NCI-H1417 treated with DMSO at 0.1 percent for 48 hours (cell line): ENCODE measurements around the gene COL4A1.
"Not testable (repeated sequence)": the region's sequence is repeated elsewhere in the genome, so short reads cannot be mapped to it uniquely, and the experiment has no call there.

Experiments
- DNase-seq: peaks from one replicate; lab custom pipeline; 2025; lab: John Stamatoyannopoulos, UW

Gene COL4A1

DNA sequence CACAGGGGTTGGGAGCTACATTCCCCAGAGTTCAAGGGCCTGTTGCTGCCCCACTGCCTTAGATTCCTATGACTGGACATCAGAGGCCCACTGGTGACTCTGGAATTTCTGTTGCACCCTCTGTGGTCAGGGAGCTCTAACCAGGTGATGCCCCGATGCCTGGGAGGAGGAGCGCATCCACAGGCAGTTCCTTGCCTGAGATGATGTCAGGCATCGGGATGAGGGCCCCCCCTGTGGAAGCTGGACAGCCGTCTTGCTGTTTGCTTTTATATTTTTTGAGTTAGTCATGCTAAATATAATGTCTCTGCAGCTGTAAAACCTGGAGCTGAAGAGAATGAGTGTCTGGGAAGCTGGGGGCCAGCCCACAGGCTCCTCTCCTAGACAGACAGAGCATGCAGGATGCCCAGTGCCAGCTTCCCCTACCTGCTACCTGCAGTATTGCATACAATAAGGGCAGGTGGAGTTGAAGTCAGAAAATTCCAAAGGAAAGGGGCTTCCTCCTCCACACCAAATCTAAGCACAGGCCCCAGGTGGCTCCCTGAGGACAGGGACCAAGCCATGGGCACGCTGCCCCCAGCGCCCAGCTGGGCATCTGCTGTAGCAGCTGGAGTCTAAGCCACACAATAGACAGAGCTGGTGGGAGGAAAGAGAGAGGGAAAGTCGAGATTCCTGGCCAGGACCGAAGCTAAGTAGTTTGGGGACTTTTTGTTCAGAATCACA is 16.4 kb upstream of the COL4A1 start:
- DNase-seq = no peak

GRCh38 chr13:110322828-110323171 is 15.8 kb upstream of the COL4A1 start:
- no peak for DNase-seq

- no peak for DNase-seq
Measured at GRCh38 chr13:110322126-110322827, 15.3 kb upstream of the COL4A1 start.

- not testable (repeated sequence) for DNase-seq
Measured at GRCh38 chr13:110321573-110321972, 14.6 kb upstream of the COL4A1 start.

DNA sequence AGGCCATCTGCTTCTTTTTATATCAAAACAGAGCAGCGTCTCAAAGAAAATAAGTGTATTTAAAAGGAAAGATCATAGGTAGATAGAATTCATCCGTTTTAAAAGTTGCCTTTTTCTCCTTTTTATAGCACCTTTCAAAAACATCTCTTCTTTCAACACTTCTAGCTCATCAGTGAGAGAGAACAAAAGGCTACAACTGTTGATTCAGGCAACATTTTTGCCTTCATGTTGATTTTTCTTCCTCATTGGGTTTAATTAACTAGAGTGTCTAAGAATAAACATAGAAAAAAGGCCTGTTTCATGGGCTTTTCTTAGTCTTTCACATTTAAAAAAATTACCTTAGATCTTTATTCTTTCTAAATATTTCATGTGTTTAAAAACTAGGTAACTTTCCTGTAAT is 13.7 kb upstream of the COL4A1 start:
- DNase-seq = no peak

- no peak for DNase-seq
Measured at GRCh38 chr13:110319774-110320509, 13.0 kb upstream of the COL4A1 start.

- DNase-seq = no peak
Measured at GRCh38 chr13:110319397-110319773, 12.4 kb upstream of the COL4A1 start.

DNA sequence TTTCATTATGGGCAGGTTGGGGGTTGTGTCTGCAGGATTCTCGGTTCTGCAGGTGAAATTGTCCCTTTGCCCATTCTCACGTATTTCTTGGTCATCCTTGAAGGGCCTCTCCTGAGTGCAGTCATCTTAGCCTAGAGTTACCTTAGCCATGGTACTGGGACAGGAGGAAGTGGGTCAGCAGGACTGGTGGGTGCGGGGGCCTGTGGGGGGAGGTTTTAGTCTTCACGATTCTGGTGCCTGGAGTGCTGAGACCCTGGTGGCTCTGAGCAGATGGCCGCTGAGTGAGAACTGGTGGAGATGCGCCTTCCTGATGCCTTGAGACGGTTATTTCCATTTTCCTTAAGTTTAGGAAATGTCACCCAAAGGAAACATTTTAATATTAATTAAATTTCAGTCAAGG is 12.0 kb upstream of the COL4A1 start:
- DNase-seq = no peak

- no peak for DNase-seq
Measured at GRCh38 chr13:110317496-110318195, 10.7 kb upstream of the COL4A1 start.

GRCh38 chr13:110317093-110317492 is 10.1 kb upstream of the COL4A1 start:
- DNase-seq = no peak

GRCh38 chr13:110316196-110316595 is 9.2 kb upstream of the COL4A1 start:
- DNase-seq = no peak

DNA sequence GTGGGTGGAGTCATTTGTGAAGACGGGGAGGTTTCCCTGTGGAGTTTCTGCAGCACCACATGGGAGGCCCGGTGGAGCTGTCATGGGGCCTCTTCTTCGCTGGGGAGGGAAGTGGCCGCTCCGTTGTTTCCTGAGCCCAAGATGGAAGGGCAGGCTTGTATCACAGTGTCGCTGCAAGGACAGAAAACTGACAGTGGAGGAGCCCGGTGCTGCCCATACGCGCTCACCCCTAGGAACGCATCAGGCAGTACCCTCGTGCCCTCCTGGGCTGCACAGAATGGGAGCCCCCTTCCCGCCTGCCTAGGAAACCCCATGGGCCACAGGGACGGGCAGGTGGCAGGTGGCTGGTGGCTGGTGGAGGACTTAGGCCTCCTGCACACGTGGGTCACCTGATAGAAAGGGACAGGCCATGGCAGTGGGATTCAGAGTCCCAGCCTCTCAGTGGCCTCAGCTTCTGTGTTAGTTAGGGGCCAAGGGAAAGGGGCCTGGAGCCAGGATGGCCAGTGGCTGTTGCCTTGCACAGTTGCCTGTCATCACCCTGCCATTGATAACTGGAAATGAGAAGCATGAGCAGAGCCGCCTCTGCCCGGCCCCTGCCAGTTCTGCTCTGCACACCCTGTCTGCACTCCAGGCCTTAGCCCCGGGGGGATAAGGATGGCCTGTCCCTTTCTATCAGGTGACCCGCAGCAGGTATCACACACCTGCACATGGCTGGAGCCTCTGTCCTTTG is 7.7 kb upstream of the COL4A1 start:
- DNase-seq = no peak

DNA sequence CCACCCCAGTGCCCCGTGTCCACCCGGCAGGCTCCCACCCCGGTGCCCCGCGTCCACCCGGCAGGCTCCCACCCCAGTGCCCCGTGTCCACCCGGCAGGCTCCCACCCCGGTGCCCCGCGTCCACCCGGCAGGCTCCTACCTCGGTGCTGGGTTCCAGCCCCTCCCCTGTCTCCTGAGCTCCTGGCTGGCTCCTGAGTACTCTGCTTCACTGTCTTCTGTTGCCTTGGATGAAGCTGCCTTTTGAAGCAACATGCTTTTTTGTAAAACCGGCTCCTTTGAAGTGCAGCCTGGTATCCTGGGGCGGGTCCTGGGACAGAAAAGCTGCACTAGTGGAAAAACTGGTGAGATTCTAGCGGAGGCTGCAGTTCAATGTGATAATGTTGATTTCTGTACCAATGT is 6.8 kb upstream of the COL4A1 start:
- DNase-seq = not testable (repeated sequence)

DNA sequence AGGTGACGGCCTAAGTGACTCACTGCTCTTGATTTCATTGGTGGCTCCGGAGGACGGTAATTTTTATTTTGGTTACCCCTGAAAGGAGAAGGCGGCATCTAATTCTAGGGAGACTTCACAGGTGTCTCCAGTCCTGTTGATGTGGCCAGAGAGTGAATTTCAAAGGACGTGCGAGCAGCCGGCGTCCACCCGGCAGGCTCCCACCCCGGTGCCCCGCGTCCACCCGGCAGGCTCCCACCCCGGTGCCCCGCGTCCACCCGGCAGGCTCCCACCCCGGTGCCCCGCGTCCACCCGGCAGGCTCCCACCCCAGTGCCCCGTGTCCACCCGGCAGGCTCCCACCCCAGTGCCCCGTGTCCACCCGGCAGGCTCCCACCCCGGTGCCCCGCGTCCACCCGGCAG is 6.3 kb upstream of the COL4A1 start:
- not testable (repeated sequence) for DNase-seq

DNA sequence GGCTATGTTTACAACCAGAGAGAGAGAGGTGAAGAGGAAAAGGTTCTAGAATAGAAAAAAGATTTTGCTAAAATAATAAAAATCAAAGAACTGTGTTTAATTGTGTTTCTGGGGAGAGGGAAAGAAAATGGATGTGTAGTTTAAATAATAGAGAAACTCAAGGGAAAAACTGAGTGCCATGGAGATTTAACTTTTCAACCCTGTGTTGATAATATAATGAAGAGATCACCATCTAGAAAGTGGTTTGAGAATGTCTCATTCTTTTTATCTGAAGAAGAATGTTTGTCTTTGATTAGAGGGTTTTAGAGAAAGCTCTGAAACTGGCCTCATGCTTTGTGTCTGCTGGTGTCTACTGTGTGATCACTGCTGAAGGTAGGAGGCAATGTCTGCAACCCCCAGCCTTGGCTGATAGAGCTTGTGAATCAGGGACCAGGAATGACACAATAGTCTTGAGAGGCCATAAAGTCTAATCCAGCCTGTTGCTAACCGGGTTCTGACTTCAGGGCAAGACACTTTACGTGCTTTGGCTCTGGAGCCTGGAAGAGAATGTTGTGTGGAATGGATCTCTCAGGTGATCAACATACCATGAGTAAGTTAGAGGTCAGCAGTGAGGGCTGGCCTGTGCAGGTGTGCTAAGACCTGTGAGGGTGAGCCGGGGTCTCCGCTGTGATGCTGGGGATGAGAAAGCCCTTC is 5.5 kb upstream of the COL4A1 start:
- no peak for DNase-seq

DNA sequence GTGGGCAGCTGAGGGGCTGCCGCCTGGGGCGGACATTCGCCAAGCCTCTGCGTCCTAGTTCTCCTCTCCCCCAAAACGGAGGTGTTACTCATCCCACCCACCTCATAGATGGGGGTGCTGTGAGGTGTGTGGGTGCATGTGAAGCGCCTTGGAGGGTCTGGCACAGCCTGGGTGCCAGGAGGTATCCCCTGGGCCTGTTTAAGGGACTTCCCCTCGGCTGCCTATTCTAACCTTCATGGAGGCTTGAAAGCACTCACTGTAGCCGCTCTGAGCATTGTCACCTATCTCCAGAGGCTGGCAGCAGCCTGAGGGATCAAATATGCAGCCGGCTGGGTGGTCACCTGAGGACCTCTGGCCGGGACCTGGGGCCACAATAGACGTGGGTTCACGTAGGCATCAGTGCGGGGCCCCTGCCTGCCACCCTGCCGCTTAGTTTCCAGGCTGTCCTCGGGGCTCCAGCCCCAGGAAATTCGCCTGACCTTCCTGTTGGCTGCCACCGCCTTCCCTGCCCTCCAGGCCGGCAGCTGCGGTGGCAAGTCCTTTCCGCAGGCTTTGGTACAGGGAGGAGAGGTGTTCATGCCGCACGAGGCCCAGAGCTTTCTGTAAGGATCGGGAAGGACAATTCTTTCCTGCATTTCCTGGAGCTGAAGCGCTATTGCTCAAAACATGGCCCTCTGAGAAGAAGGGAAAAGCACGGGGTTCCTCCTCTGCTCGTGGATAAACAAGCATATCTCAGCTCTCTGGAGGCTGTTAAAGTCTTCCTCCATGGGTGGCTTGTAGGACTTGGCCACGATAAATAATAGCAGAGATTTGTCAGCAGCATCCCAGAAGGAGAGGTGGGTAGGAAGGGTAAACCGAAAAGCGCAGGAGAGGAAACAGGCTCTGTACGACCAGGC is 4.7 kb upstream of the COL4A1 start:
- no peak for DNase-seq

DNA sequence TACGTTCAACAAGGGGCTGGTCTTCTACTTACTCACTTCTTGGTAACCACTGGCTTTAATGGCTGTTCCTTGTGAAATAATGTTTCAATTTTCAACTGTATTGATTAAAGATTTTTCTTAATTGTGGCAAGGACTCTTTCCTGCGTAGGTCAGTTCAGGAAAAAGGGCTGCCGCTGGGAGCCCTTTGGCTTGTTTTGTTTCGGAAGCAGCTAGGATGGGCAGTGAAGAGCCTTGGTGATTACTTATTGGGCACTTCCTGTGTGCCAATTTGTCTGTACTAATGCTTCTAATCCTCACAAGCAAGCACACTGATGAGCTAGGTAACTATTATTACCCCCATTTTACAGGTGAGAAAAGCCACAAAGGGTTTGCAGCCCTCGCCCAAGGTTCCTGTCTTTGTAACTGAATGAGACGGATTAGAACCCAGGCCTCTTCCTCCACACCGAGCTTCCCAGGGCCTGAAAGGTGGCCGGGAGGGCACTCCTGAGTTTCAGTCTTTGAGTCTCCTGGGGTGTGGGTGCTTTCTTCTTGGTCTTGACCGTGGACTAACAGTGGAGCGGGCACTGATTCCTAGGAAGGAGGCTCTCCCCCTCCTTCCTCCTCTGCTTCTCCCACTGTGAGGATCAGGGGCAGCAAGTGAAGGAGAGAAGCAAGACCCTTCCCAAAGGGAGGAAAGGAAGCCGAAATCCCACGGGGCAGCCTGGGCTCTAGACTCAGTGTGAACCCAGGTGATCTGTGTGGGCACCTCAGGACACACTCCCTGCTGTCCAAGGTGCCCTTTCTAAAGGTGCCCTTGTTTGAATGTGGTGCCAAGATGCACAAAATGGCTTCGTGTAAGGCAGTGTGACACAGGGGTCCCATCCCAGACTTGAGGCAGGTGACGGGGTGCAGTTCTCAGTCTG is 3.8 kb upstream of the COL4A1 start:
- DNase-seq = no peak

- no peak for DNase-seq
Measured at GRCh38 chr13:110309661-110310524, 2.9 kb upstream of the COL4A1 start.
